ELF-1 (cell line): ENCODE results near the gene YPEL2.
A peak's percentile ranks its signal among the peaks of the same experiment; 100 is the strongest.

ENCODE experiments used
- DNase-seq: peaks from one replicate; pipeline ENCODE4 v3.0.0-alpha.2; 2016; ENCODE audit warnings: low read depth, low spot score

YPEL2 gene

GRCh38 chr17:59330053-59330942, 1.2 kb upstream of the YPEL2 start:
- DNase-seq: peak; percentile 49

GRCh38 chr17:59331929-59332748, 684 bp downstream of the YPEL2 start:
- peak; percentile 44 for DNase-seq

GRCh38 chr17:59332749-59333377, 1.4 kb downstream of the YPEL2 start:
- DNase-seq: peak; percentile 21

- no peak for DNase-seq
Measured at GRCh38 chr17:59333836-59334235, 2.4 kb downstream of the YPEL2 start.

GRCh38 chr17:59335685-59336084, 4.2 kb downstream of the YPEL2 start:
- DNase-seq: no peak

- no peak for DNase-seq
Measured at GRCh38 chr17:59337741-59338299, 6.4 kb downstream of the YPEL2 start.

- no peak for DNase-seq
Measured at GRCh38 chr17:59338498-59338897, 7.0 kb downstream of the YPEL2 start.

GRCh38 chr17:59341922-59342321, 10.5 kb downstream of the YPEL2 start:
- no peak for DNase-seq

- DNase-seq: no peak
Measured at GRCh38 chr17:59342681-59343131, 11.3 kb downstream of the YPEL2 start.

- DNase-seq: no peak
Measured at GRCh38 chr17:59345476-59345875, 14.0 kb downstream of the YPEL2 start.

GRCh38 chr17:59346341-59346740, 14.9 kb downstream of the YPEL2 start:
- DNase-seq: no peak

- no peak for DNase-seq
Measured at GRCh38 chr17:59346876-59347407, 15.5 kb downstream of the YPEL2 start.

- DNase-seq: peak; percentile 93
Measured at GRCh38 chr17:59347975-59348391, 16.5 kb downstream of the YPEL2 start.

- DNase-seq: peak; percentile 35
Measured at GRCh38 chr17:59349178-59349577, 17.7 kb downstream of the YPEL2 start.

GRCh38 chr17:59353106-59353854, 21.8 kb downstream of the YPEL2 start:
- no peak for DNase-seq

GRCh38 chr17:59353936-59354755, 22.7 kb downstream of the YPEL2 start:
- peak; percentile 64 for DNase-seq

GRCh38 chr17:59355030-59355701, 23.7 kb downstream of the YPEL2 start:
- DNase-seq: no peak

GRCh38 chr17:59355702-59356325, 24.4 kb downstream of the YPEL2 start:
- DNase-seq: no peak
